ENCODE measurements around the gene ERC2.

GRCh38 chr3:55955891-55956477 lies 512.3 kb downstream of the ERC2 start:
- TF ChIP-seq, protein P1, sequence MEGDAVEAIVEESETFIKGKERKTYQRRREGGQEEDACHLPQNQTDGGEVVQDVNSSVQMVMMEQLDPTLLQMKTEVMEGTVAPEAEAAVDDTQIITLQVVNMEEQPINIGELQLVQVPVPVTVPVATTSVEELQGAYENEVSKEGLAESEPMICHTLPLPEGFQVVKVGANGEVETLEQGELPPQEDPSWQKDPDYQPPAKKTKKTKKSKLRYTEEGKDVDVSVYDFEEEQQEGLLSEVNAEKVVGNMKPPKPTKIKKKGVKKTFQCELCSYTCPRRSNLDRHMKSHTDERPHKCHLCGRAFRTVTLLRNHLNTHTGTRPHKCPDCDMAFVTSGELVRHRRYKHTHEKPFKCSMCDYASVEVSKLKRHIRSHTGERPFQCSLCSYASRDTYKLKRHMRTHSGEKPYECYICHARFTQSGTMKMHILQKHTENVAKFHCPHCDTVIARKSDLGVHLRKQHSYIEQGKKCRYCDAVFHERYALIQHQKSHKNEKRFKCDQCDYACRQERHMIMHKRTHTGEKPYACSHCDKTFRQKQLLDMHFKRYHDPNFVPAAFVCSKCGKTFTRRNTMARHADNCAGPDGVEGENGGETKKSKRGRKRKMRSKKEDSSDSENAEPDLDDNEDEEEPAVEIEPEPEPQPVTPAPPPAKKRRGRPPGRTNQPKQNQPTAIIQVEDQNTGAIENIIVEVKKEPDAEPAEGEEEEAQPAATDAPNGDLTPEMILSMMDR (IDR thresholded peaks at IDR 0.05): no peak
- no peak for TF ChIP-seq POLR2A (IDR thresholded peaks at IDR 0.05)

Data from breast epithelium (tissue), 3 donors.